GM18505 (cell line): ENCODE results near the gene NTSR1.
"Not testable (repeated sequence)": the region's sequence is repeated elsewhere in the genome, so short reads cannot be mapped to it uniquely, and the experiment has no call there.

ENCODE experiments used
- ATAC-seq: cut with Tn5 transposase; IDR thresholded peaks from one replicate; pipeline ENCODE4 v1.9.1; 2021; ENCODE audit not compliant: unreplicated experiment
- POLR2A ChIP-seq: IDR thresholded peaks from 4 replicates; pipeline ENCODE4 v1.6.1; 2011; ENCODE audit warnings: borderline replicate concordance; ENCODE audit not compliant: insufficient read depth, insufficient read length; ENCODE audit errors: extremely low read depth

Gene NTSR1

GRCh38 chr20:62679978-62680589 is 28.6 kb upstream of the NTSR1 start:
- no peak for ATAC-seq
- no peak for TF ChIP-seq POLR2A

GRCh38 chr20:62682912-62683517 is 25.6 kb upstream of the NTSR1 start:
- no peak for ATAC-seq
- TF ChIP-seq POLR2A: no peak

GRCh38 chr20:62683660-62684322 is 24.8 kb upstream of the NTSR1 start:
- ATAC-seq: not testable (repeated sequence)

GRCh38 chr20:62684981-62685380 is 23.7 kb upstream of the NTSR1 start:
- no peak for ATAC-seq
- no peak for TF ChIP-seq POLR2A

GRCh38 chr20:62685781-62686555 is 22.7 kb upstream of the NTSR1 start:
- no peak for ATAC-seq
- TF ChIP-seq POLR2A: no peak

- no peak for ATAC-seq
- no peak for TF ChIP-seq POLR2A
Measured at GRCh38 chr20:62686869-62687830, 21.5 kb upstream of the NTSR1 start.

GRCh38 chr20:62688083-62688482 is 20.6 kb upstream of the NTSR1 start:
- no peak for ATAC-seq
- TF ChIP-seq POLR2A: no peak

GRCh38 chr20:62688855-62689460 is 19.7 kb upstream of the NTSR1 start:
- TF ChIP-seq POLR2A: no peak
- ATAC-seq: no peak

GRCh38 chr20:62689861-62690260 is 18.8 kb upstream of the NTSR1 start:
- no peak for ATAC-seq
- TF ChIP-seq POLR2A: no peak

GRCh38 chr20:62690261-62690820 is 18.3 kb upstream of the NTSR1 start:
- no peak for ATAC-seq
- TF ChIP-seq POLR2A: no peak

GRCh38 chr20:62691487-62691886 is 17.1 kb upstream of the NTSR1 start:
- TF ChIP-seq POLR2A: no peak
- ATAC-seq: no peak

GRCh38 chr20:62692176-62692575 is 16.5 kb upstream of the NTSR1 start:
- no peak for ATAC-seq
- no peak for TF ChIP-seq POLR2A
